ENCODE data around the gene TRPC1.
"Not testable (repeated sequence)": the region's sequence is repeated elsewhere in the genome, so short reads cannot be mapped to it uniquely, and the experiment has no call there.

The TRPC1 gene
- total RNA-seq: 1.6 to 14.9 (median 6.7) reads per million in 9 experiments

- peak; percentile 93 for ATAC-seq (replicated peaks)
- H3K9me3 Mint-ChIP-seq: no peaks in the 10 kb centered on the region
- H3K4me3 Mint-ChIP-seq: peak within 1 kb of the TSS; percentile 88 to 90
Observed at GRCh38 chr3:142723968-142724681, at the start of gene TRPC1. TSS of gene TRPC1 (plus strand) at chr3:142724034. CDS start at chr3:142724560, 526 bp downstream.

DNA sequence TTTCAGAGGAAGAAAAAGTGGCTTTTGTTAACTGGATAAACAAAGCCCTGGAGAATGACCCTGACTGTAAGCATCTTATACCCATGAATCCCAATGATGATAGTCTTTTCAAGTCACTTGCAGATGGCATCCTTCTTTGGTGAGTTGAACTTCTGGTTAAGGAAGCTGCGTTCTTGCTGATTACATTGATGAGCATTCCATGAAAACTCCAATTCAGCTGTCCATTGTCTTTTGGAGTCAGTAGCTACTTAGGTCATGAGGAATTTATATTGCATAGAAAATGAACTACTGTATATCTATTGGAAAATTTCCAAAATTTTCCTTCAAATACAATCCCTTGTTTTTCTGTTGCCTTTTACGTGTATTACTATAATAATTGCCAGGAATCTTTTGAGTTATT, 47.7 kb upstream of the TRPC1 start:
- no peak overlapping the region for H3K27ac Mint-ChIP-seq
- DNase-seq (no peak), ATAC-seq (replicated peaks) (no peak)
- no peaks in the 10 kb centered on the region for H3K4me1 Mint-ChIP-seq (ENCODE audit: low read depth in 2 of 2)
- no peaks in the 10 kb centered on the region for H3K9me3 Mint-ChIP-seq
- no peaks in the 10 kb centered on the region for H3K27me3 Mint-ChIP-seq
- H3K4me3 Mint-ChIP-seq: no peak overlapping the region
- H3K36me3 Mint-ChIP-seq (ENCODE audit: insufficient read depth): peaks cover 3% of the 10 kb centered on the region

More at GRCh38 chr3:142723968-142724681, at the start of gene TRPC1:
- H3K27ac Mint-ChIP-seq: peak within 1 kb of the TSS; percentile 81 to 83
- peaks cover 27 to 34% of the 10 kb centered on the region in 2 donors for H3K27me3 Mint-ChIP-seq
- DNase-seq: peak; percentile 59 to 68 (median 66)
- H3K36me3 Mint-ChIP-seq (ENCODE audit: insufficient read depth): peaks cover 13% of the 10 kb centered on the region
- H3K4me1 Mint-ChIP-seq (ENCODE audit: low read depth in 2 of 2): peaks cover 5 to 13% of the 10 kb centered on the region in 2 donors

DNA sequence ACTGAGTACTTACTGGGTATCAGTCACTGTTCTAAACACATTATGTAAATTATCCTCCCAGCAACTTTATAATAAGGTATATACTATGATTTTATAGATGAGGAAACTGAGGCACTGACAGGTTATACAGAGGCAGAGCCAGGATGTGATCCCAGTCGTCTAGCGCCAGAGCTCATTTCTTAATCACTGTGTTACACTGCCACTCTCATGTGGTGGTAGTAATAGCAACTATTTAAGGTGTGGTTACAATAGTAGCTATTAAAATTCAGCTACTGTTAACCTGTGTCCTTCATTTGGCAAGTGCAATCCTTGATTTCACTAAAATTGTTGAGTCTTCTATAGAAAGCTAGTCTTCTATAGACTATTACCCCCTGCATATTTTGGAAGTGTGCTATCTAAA, 43.1 kb upstream of the TRPC1 start:
- H3K27ac Mint-ChIP-seq: no peak overlapping the region
- H3K4me1 Mint-ChIP-seq (ENCODE audit: low read depth in 2 of 2): no peaks in the 10 kb centered on the region

GRCh38 chr3:142690613-142691012, 33.2 kb upstream of the TRPC1 start:
- Mint-ChIP-seq H3K27ac (no peak overlapping the region), H3K9me3 (no peaks in the 10 kb centered on the region), H3K4me1 (ENCODE audit: low read depth in 2 of 2) (no peaks in the 10 kb centered on the region), H3K27me3 (no peaks in the 10 kb centered on the region), H3K36me3 (ENCODE audit: insufficient read depth) (peaks cover 3% of the 10 kb centered on the region), H3K4me3 (no peak overlapping the region)
- no peak for DNase-seq
- no peak for ATAC-seq (replicated peaks)

More for the DNA sequence above, 43.1 kb upstream of the TRPC1 start:
- no peak overlapping the region for H3K4me3 Mint-ChIP-seq
- H3K9me3 Mint-ChIP-seq: no peaks in the 10 kb centered on the region
- H3K36me3 Mint-ChIP-seq (ENCODE audit: insufficient read depth): no peaks in the 10 kb centered on the region
- no peaks in the 10 kb centered on the region for H3K27me3 Mint-ChIP-seq
- no peak for DNase-seq
- ATAC-seq (replicated peaks): no peak

DNA sequence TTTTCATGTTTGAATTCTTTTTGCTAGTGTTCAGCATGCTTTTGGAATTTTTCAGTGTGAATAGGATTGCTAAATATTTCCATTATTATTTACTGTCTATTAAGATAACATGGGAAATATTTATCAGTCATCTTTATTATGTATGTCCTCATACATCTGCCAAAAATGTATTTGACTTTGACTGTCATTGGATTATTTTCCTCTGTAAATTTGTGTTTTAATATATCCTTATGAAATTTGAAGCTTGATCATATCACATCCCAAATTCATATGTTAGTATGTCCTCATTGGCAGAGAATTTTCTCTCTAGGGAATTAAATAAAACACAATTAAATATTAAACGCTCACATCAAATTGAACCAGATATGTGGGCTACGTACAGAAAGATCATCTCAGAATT, 32.3 kb upstream of the TRPC1 start:
- H3K36me3 Mint-ChIP-seq (ENCODE audit: insufficient read depth): peaks cover 3% of the 10 kb centered on the region
- DNase-seq (no peak), ATAC-seq (replicated peaks) (no peak)
- H3K4me3 Mint-ChIP-seq: no peak overlapping the region
- no peaks in the 10 kb centered on the region for H3K9me3 Mint-ChIP-seq
- H3K27me3 Mint-ChIP-seq: no peaks in the 10 kb centered on the region
- no peaks in the 10 kb centered on the region for H3K4me1 Mint-ChIP-seq (ENCODE audit: low read depth in 2 of 2)
- H3K27ac Mint-ChIP-seq: no peak overlapping the region

- H3K4me3 Mint-ChIP-seq: no peak overlapping the region
- no peaks in the 10 kb centered on the region for H3K9me3 Mint-ChIP-seq
- H3K36me3 Mint-ChIP-seq (ENCODE audit: insufficient read depth): no peaks in the 10 kb centered on the region
- no peaks in the 10 kb centered on the region for H3K27me3 Mint-ChIP-seq
- ATAC-seq (replicated peaks) (no peak), DNase-seq (no peak)
- no peaks in the 10 kb centered on the region for H3K4me1 Mint-ChIP-seq (ENCODE audit: low read depth in 2 of 2)
- no peak overlapping the region for H3K27ac Mint-ChIP-seq
Observed at GRCh38 chr3:142693136-142693853, 30.5 kb upstream of the TRPC1 start.

GRCh38 chr3:142694225-142694624, 29.6 kb upstream of the TRPC1 start:
- ATAC-seq (replicated peaks) (no peak), DNase-seq (no peak)
- Mint-ChIP-seq H3K27me3 (no peaks in the 10 kb centered on the region), H3K9me3 (no peaks in the 10 kb centered on the region), H3K36me3 (ENCODE audit: insufficient read depth) (no peaks in the 10 kb centered on the region), H3K27ac (no peak overlapping the region), H3K4me3 (no peak overlapping the region), H3K4me1 (ENCODE audit: low read depth in 2 of 2) (no peaks in the 10 kb centered on the region)

GRCh38 chr3:142705198-142705597, 18.6 kb upstream of the TRPC1 start:
- Mint-ChIP-seq H3K9me3 (no peaks in the 10 kb centered on the region), H3K4me3 (no peak overlapping the region), H3K27me3 (peaks cover 0 to 10% of the 10 kb centered on the region in 2 donors), H3K27ac (no peak overlapping the region), H3K4me1 (ENCODE audit: low read depth in 2 of 2) (no peaks in the 10 kb centered on the region), H3K36me3 (ENCODE audit: insufficient read depth) (no peaks in the 10 kb centered on the region)
- DNase-seq (no peak), ATAC-seq (replicated peaks) (no peak)

GRCh38 chr3:142706321-142707127, 17.3 kb upstream of the TRPC1 start:
- H3K4me3 Mint-ChIP-seq: no peak overlapping the region
- DNase-seq (no peak), ATAC-seq (replicated peaks) (no peak)
- H3K9me3 Mint-ChIP-seq: no peaks in the 10 kb centered on the region
- no peak overlapping the region for H3K27ac Mint-ChIP-seq
- peaks cover 0 to 10% of the 10 kb centered on the region in 2 donors for H3K27me3 Mint-ChIP-seq
- no peaks in the 10 kb centered on the region for H3K4me1 Mint-ChIP-seq (ENCODE audit: low read depth in 2 of 2)
- no peaks in the 10 kb centered on the region for H3K36me3 Mint-ChIP-seq (ENCODE audit: insufficient read depth)

- H3K36me3 Mint-ChIP-seq (ENCODE audit: insufficient read depth): no peaks in the 10 kb centered on the region
- peaks cover 5 to 16% of the 10 kb centered on the region in 2 donors for H3K27me3 Mint-ChIP-seq
- H3K27ac Mint-ChIP-seq: no peak overlapping the region
- H3K4me1 Mint-ChIP-seq (ENCODE audit: low read depth in 2 of 2): no peaks in the 10 kb centered on the region
- ATAC-seq (replicated peaks) (no peak), DNase-seq (no peak)
- H3K9me3 Mint-ChIP-seq: no peaks in the 10 kb centered on the region
- H3K4me3 Mint-ChIP-seq: no peak overlapping the region
Observed at GRCh38 chr3:142709207-142709606, 14.6 kb upstream of the TRPC1 start.

DNA sequence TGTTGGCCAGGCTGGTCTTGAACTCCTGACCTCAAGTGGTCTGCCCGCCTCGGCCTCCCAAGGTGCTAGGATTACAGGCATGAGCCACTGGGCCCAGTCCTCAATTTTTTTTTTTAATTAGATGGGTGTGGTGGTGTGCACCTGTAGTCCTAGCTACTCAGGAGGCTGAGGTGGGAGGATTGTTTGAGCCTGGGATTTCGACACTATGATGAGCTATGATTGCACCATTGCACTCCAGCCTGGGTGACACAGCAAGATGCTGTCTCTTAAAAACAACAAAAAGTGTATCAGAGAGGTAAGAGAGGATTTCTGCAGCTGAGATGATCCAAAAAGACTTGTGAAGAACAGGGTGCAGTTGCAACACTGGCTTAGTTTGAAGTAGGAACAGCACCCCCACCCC, 9.0 kb upstream of the TRPC1 start:
- DNase-seq; H3K4me3 Mint-ChIP-seq; H3K9me3 Mint-ChIP-seq; H3K27ac Mint-ChIP-seq; ATAC-seq (replicated peaks); H3K36me3 Mint-ChIP-seq (ENCODE audit: insufficient read depth); H3K4me1 Mint-ChIP-seq (ENCODE audit: low read depth in 2 of 2): not testable (repeated sequence)
- H3K27me3 Mint-ChIP-seq: peaks cover 48 to 59% of the 10 kb centered on the region in 2 donors

DNA sequence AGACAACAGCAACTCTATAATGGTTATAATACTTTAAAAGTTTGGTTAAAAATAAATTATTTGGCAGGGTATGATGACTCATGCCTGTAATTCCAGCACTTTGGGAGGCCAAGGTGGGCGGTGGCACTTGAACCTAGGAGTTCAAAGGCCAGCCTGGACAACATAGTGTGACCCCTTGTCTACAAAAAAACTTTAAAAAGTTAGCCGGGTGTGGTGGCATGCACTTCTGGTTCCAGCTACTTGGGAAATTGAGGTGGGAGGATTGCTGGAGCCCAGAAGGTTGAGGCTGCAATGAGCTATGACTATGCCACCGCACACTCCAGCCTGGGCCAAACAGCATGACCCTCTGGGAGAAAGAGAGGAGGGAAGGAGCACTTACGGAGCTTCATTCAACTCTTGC, 7.7 kb upstream of the TRPC1 start:
- peaks cover 56 to 71% of the 10 kb centered on the region in 2 donors for H3K27me3 Mint-ChIP-seq
- no peak for ATAC-seq (replicated peaks)
- H3K9me3 Mint-ChIP-seq: no peaks in the 10 kb centered on the region

GRCh38 chr3:142723665-142723967, 218 bp upstream of the TRPC1 start:
- Mint-ChIP-seq H3K4me3 (peak overlapping the region; percentile 88 to 90), H3K27me3 (peaks cover 32 to 39% of the 10 kb centered on the region in 2 donors), H3K36me3 (ENCODE audit: insufficient read depth) (peaks cover 13% of the 10 kb centered on the region), H3K27ac (peak overlapping the region; percentile 81 to 83), H3K9me3 (no peaks in the 10 kb centered on the region), H3K4me1 (ENCODE audit: low read depth in 2 of 2) (peaks cover 5 to 13% of the 10 kb centered on the region in 2 donors)
- no peak for ATAC-seq (replicated peaks)
- DNase-seq: no peak

More for the DNA sequence above, 7.7 kb upstream of the TRPC1 start:
- DNase-seq: no peak
- no peaks in the 10 kb centered on the region for H3K36me3 Mint-ChIP-seq (ENCODE audit: insufficient read depth)
- H3K27ac Mint-ChIP-seq: no peak overlapping the region
- H3K4me3 Mint-ChIP-seq: no peak overlapping the region
- no peaks in the 10 kb centered on the region for H3K4me1 Mint-ChIP-seq (ENCODE audit: low read depth in 2 of 2)

Data from effector memory CD8-positive, alpha-beta T cell (primary cell).